GM19372 (cell line): ENCODE data around the gene FCRL4.
A peak's percentile ranks its signal among the peaks of the same experiment; 100 is the strongest.

Experiments
- ATAC-seq: cut with Tn5 transposase; IDR thresholded peaks from one replicate; pipeline ENCODE4 v1.9.1; 2021; ENCODE audit warnings: mild to moderate bottlenecking, low read depth, moderate library complexity; ENCODE audit not compliant: unreplicated experiment

Gene FCRL4

DNA sequence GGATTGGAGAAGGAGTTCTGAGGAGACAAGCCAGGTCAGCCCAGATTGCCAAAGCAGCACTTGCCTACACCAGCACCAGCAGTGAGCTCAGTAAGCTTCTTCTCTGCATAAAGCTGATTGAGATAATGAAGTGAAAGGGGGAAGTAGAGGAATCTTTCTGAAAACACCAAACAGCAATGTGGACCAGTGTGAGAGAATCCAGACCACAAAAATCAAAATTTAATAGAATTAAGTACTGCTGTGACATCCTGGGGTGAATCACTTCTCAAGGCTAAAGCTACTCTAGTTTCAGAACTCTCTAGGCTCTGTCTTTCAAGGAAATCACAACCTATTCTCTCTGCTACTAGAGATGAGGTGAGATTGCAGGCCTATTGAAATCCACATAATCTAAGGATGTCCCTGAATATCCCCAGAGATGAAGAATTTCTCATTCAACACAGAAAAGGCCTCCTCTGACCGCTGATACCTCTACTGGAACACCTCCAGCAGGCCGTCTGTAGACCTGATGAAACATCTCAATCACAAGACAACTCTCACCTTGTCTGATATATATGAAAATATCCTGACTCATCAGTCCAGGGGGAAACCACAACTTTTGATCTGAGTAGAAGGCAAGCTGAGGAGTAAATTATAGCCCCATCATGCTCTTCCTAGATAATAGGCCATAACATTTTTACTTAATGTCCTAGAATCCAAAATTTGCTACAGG, at the start of gene FCRL4:
Gene FCRL4, minus strand, starts transcription at position 127 of the 709 bp plus-strand sequence. CDS start 141 bp downstream, outside the sequence.
- no peak for ATAC-seq

DNA sequence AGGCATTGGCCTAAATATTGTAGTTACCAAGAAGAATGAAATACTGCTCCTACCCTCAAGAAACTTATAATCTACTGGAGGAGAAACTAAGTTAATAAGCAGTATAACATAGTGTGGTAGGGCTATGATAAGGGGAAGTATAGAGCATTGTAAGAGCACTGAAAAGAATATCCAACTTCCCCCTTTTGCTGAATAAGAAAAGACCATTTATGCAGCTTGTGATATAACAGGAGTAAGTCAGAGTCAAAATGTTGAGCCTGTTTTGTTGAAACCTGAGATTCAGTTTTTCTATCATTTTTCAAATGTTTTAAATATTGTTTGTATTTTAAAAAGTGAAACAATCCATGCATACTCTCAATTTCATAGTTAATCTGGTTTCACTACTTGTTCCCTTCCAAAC, 48.3 kb upstream of the FCRL4 start:
- no peak for ATAC-seq

DNA sequence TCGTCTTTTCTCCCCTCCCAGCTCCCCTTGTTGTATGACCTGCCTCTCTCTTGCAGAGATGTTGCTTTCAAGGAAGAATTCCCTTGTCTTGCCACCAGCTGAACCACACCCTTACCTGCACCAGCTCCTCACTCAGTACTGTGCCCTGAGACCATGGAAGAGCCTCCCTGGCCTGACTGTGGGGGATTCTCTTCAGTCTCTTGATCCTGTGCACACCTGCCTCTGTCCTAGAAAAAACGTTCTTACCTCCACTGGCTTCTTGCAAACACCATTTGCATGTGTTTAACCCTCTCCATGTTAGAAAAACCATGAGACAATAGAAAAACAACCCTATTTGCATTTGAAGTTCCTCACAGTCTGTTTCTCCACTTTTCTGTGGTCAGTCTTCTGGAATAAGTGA, 43.3 kb upstream of the FCRL4 start:
- no peak for ATAC-seq

DNA sequence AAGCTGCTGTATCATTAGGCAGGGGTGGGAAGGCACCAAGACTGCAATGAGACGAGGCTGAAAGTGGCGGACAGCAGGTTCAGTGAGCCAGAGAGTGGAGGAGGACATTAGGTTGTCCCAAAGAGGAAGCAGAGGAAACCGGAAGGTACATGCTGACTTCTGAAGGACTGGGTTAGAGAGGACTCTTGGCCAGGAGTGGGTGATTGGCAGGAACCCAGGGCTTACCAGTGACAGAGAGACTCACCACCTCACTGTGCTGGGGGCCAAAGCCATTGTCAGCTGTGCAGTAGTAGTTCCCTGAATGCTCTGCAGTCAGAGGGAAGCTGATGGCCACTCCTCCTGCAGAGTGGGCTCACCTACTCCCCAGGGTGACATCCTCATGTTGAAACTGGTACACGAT, 41.9 kb upstream of the FCRL4 start:
- no peak for ATAC-seq

DNA sequence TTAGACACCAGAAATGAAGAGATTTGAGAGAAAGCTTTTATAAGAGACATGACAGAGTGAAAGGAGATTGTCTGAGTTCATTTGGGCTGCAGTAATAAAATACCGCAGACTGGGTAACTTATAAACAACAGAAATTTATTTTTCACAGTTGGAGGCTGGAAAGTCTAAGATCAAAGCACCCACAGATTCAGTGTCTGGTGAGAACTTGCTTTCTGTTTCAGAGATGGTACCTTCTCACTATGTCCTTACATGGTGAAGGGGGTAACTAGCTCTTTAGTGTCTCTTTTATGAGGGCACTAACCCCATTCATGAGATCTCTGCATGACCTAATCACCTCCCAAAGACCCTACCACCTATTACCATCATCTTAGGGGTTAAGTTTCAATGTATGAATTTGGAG, 30.9 kb upstream of the FCRL4 start:
- no peak for ATAC-seq

DNA sequence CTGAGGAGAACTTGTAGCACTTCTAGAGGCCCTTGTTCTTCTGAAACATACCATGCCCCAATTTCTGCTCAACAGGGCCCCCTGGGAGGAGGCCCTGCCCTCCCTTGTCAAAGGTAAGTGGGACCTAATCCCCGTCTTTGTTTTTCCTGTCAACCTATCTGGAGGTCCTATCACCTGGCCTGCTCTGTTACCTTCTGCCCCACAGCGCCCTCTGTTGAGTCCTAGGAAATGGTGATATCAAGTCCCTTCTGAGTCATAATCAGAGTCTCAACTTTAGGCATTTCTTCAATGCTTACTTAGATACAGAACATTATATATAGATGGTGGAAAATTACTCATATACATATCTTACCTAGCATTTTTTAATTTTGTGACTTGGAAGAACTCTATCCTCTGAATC, 28.2 kb upstream of the FCRL4 start:
- no peak for ATAC-seq

DNA sequence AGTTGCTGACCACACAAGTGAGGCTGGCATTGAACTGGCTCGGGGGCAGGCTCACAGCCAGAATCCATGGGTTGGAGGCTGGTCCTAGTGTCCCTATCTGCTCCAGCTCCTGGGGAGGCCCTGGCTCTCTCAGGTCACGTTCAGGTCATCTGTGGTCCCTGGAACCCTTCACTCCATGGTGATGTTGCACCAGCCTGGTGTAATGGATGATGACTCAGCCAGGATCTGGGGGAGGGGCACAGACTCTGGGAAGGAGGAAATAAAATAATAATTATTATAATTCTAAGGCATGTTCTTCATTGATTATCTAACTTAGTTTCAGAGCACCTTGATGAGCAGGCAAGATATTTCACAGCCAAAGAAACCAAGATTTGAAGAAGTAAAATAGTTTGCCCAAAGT, 26.6 kb upstream of the FCRL4 start:
- no peak for ATAC-seq

DNA sequence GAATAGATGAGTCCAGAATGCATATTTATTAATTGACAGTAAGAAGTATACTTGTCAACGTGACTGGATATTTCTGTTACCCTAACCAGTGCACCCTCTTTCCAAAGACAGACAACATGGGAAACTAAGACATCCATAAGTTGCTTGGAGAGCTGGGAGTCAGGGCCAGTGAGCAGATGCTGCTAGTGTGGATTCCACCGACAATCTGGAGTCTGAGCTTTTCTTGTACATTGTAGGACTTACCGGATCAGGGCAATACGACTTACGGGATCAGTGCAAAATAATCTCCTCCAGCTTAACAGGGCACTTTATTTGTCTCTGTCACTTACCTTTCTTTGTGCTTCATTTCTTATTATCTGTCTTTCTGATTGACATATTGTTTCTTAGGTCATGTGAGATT, 24.6 kb upstream of the FCRL4 start:
- ATAC-seq, result no peak

DNA sequence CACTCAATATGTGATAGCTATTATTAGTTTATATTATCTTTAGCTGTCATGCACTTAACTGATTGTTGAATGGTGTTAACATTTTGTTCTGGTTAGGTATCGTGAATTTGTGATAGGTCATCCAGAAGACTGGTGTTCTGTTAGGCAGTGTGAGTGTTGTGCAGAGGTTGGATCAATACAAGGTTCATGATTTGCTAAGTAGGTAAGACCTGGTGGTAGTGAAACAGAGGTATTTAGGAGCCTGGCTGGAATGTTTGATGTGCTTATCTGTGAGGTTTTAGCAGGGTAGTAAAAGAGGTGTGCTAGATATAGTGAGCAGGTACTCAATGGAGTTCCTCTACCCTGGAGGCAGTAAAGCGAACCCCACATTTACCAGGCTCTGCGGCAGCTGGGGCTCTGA, 20.3 kb upstream of the FCRL4 start:
- ATAC-seq, result no peak

DNA sequence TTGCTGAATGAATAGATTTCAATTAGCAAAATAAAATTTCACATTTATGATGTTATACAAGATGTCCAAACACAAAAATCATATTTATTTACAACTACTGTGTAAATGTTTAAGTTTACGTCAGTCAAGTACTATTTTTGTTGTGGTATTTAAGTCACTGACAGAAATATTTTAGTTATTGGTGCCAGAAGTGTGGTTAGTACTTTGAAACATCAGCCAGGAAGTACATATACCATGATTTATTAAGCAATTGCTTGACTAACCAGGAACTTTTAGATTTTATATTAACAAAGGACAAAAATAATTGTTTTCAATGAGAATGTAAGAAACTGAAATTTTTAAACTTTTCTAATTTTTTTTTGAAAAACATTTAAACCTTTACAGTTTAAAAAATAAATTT, 2.4 kb upstream of the FCRL4 start:
- ATAC-seq, result no peak

DNA sequence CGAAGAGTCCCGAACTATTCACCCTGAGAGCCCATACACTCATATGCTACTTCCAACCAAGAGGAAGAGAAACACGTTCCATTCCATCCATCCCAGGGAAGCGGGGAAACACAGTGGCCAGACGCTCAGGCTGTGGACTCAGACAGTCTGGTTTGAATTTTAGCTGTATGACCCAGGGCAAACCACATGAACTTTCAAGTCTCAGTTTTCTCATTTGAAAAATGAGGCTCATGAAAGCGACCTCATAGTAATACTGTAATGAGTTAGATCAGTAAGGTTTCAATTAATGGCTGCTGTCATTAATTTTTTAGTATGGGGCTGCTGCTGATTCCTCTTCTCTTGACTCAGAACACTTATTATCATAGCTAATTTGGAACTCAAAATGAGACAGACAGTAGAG, 1.5 kb downstream of the FCRL4 start:
- no peak for ATAC-seq

DNA sequence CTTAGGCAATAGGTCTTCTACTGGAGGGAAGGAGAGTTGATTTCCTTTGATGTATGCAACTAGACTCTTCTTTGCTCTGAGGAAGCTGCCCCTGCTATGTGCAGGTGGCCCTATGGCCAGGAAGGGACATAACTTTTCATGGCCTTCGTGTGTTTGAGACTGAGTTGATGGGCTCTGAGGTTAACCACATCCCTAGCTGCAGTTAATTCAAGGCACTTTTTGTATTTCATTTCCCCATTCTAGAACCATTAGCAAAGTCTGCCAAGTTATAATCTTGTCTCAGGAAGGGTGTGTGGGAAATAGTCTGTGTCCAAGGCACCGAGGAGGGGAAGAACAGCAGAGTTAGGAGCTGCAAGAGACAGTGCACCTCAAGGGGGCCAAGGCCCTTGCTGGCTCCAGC, 2.5 kb downstream of the FCRL4 start:
- ATAC-seq, result peak; percentile 68

DNA sequence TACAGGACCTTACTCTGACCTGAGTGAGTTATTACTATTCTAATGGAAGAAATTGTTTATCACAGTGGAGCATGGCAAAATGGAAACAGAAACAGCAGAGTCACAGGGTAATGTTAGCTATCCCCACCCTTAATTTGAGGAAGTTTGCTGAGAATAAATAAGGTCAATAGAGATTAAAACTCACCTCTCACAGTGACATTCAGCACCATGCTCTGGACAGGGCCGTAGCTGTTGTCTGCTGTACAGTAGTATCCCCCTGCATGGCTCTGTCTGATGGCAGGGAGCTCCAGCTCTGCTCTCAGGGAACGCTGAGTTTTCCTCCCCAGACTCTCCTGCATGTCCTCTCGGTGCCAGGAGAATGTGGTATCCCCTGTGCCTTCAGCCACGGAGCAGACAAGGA, 11.9 kb downstream of the FCRL4 start:
- no peak for ATAC-seq

DNA sequence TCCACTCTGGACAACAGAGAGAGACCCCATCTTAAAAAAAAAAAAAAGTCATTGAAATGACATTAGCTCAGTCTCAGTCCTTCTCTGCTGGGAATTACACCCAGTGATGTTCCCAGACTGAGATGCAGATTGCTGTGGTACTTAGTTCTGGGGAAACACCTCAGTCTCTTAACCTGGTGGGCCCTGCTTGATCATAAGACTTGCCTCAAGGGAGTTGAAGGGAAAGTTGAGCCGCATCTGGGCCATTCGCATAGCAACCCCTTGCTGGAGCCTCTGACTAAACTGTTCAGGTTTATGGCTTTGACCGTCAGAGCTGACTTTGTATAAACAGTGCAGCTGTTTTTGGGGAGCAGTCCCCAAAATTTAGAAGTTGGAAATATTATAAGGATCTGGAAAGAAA, 13.4 kb downstream of the FCRL4 start:
- no peak for ATAC-seq

DNA sequence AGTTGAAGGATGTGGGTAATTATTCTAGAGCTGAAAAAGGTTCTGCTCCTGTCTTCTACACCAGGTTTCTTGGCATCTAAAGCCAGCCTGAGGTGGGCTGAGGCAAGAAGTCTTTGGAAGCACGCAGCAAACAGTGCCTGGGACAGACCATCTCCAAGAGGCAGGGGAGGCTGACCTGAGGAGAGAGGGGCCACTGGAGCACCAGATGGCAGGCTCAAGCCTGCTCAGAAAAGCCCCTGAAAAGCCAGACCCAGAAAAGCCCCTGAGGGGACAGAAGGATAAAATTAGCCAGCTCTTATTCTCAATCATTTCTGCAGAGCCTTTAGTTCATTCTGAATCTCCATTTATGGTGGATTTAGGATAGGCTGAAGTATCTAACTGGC, 17.1 kb downstream of the FCRL4 start:
- ATAC-seq, result no peak

DNA sequence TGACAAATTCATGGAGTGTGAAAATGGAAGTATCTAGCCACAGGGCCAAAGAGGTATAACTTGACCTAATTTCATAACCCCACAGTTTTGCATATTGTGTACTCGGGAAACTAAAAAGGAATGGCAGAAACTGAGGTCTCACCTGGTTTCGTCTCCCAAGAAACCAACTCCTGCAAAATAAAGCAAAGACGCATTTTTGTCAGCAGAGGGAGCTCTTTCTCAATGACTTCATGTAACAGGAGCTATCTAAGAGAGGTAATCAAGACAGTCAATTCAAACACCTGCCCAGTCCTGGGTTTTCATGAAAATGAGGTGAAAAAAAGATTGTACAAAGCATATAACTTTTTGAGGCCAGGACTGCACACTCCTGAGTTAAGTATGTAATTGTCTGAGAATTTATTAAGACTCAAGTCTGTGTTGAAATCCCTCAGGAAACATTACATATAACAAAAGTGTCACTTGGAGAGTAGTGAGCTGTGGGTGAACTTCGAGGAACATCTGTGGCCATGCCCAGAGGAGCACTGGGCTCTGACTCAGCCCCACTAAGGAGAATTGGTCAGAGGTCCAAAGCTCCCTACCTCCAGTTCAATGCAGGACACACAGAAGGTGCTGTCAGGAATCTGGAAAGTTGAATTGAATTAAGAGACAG, 17.6 kb downstream of the FCRL4 start:
- no peak for ATAC-seq

DNA sequence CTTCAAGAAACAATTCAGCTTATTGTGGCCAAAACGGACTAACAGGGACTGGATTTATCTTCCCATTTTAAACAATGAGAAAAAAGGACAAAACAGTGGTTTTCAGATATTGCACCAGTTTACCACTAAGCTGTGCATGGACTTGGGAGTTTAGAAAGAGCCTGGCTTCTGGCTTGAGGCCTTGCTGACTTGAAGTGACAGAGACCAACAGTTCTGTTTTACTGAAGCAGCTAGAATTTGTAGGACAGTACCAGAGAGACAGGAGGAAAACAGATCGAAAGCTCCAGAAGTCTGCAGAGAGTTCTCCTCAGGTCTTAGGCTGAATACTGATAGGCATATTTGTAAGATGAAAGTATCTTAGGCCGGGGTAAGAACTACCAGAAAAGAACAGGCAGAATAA, 20.5 kb downstream of the FCRL4 start:
- no peak for ATAC-seq

DNA sequence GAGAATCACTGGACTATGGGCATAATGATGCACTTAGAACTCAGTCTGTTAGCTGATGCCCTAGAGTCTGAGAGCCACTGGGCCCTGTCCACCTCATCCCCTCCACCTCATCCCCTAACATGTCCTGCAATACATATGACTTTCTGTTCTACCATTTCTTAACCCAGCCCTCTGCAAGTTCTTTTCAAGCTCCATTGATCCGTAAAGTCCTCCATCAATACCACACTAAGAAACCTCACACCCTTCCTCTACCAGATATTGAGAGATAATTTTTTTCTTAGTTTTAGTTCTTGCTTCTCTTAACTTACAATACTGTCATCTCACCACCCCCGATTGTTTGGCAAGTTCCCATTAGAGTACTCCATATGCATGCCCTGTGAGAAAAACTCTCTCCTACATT, 22.1 kb downstream of the FCRL4 start:
- no peak for ATAC-seq

DNA sequence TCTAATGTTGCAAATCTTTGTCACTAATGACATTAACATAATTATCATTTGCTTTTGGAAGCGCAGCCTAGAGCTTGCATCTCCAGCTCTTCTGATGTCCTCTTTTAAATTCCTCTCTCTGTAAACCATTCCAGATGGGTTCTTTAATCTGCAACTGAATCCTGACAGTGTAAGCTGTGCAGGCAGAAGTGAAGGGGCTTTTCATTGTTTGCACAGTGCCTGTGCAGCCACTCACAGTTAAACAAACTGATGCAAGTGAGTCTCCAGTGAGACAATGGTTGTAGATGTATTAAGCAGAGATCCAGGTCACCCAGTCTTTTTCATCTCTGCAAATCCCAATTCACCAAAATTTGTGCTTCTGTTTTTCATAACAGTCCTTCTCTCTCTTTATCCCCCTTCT, 23.0 kb downstream of the FCRL4 start:
- no peak for ATAC-seq

DNA sequence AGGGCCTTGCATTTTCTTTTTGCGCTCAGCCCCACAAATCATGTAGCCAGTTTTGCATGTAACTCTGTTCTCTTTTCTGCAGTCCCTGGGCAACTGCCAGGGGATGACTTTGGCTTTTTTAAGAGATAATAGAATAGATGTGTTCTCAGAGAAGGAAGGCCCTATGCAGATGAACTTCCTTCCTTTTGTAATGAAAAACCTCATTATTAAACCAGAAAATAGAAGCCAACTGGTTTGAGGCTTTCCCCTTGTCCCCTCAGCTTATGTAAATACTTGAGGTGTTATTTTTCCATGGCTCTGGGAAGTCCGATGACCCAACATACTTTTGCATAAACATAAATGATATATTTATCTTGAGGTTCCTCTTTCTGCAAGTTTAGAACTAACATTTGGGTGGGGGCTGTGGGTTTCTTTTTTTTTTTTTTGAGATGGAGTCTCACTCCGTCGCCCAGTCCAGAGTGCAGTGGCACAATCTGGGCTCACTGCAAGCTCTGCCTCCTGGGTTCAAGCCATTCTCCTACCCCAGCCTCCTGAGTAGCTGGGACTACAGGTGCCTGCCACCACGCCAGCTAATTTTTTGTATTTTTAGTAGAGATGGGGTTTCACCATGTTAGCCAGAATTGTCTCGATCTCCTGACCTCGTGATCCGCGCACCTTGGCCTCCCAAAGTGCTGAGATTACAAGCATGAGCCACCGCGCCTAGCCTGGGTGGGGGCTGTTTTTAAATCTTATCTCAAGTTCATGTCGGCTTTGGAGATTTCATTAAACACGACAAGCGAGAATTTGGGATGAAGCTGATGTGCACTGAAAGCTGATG, 31.2 kb downstream of the FCRL4 start:
- ATAC-seq, result peak; percentile 47

DNA sequence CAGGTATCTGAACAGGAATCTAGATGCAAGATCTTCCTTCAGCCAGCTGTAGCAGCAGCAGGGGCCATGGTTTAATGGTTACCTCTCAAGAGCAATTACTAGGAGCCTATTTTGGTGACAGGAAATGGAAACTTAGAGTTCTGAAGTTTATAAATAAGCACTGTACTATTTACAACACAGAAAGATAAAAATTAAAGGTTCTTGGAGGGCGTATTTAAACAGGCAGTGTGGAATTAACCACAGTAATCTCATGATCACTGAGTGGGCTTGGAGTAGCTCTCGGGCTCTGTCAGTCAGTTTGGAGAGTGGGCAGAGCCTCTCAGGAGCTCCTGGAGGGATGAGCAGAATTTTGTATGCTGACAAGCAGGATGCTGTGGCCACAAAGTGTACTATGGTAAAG, 35.4 kb downstream of the FCRL4 start:
- peak; percentile 72 for ATAC-seq

DNA sequence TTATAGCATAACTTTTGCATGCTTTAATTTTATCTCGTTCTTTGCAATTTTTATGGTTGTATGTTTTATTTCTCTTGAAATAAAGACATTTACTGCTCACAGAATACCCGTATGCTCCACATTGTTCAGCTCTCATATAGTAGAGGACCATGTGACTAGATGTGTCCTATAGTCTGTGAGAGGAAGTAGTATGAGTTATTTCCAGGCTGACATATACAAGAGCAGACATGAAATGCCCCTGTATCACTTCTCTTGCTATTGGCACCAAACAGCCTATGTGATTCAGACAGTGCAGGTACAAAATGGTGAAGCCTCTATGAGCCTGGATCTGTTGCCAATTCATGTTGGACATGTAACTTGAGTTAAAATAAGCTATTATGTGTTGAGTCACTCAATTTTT, 39.8 kb downstream of the FCRL4 start:
- ATAC-seq, result no peak
